Panc1 (cell line): Measurements from ENCODE around the gene NECAB2. TPM values are rescaled to one million over a fixed set of nuclear protein-coding genes. Genes with fewer than 3 reads are reported as not detected.

ENCODE experiments used
- ATAC-seq: fragments of 200-7000 bp; cut with Tn5 transposase; 2 replicates; pipeline ENCODE4 v1.9.1; 2020; ENCODE audit warnings: mild to moderate bottlenecking, moderate library complexity
- BruUV-seq: library from RNA; stranded (reverse); fragments of 400-500 nt; replicated peaks from 2 replicates; lab custom pipeline; 2021; lab: Mats Ljungman, UMichigan
- CTCF ChIA-PET: fragments of 300-600 bp; sonication (Branson Sonifier 250); formaldehyde crosslinking; loops from one replicate; lab custom pipeline; 2022; ENCODE audit warnings: antibody characterized with exemption; lab: Charles Lee
- POLR2A ChIA-PET: fragments of 300-600 bp; sonication (Branson Sonifier 250); formaldehyde crosslinking; loops from one replicate; lab custom pipeline; 2022; ENCODE audit warnings: antibody characterized with exemption; lab: Charles Lee
- DNase-seq: peaks from one replicate; pipeline ENCODE4 v3.0.0-alpha.2; 2010; ENCODE audit warnings: low read depth, low spot score
- H3K27ac ChIP-seq: 2 replicates; pipeline ENCODE4 v1.5.1; 2011; ENCODE audit warnings: mild to moderate bottlenecking, low read length, inconsistent platforms
- H3K27me3 ChIP-seq: fragments of 200-500 bp; sonication (Bioruptor generic); 2 replicates; pipeline ENCODE4 v1.6.0; 2014; ENCODE audit warnings: low read length, inconsistent platforms; ENCODE audit not compliant: control insufficient read depth, insufficient read depth
- H3K36me3 ChIP-seq: fragments of 200-500 bp; sonication (Bioruptor generic); 2 replicates; pipeline ENCODE4 v1.5.1; 2014; ENCODE audit warnings: inconsistent platforms, mild to moderate bottlenecking, low read length, moderate library complexity; ENCODE audit not compliant: control insufficient read depth, insufficient read depth
- H3K4me1 ChIP-seq: 2 replicates; pipeline ENCODE4 v1.5.1; 2011; ENCODE audit warnings: inconsistent platforms, mild to moderate bottlenecking, low read length, moderate library complexity; ENCODE audit not compliant: control insufficient read depth, insufficient read depth
- H3K4me3 ChIP-seq, 2 experiments: 2 replicates each; pipeline ENCODE4 v1.5.1; 2011 to 2012; ENCODE audit warnings: low read depth in 2 of 2, low read length in 2 of 2, mild to moderate bottlenecking in 2 of 2, inconsistent platforms in 1 of 2, moderate library complexity in 1 of 2
- H3K9me3 ChIP-seq: fragments of 200-500 bp; sonication (Bioruptor generic); 2 replicates; pipeline ENCODE4 v1.5.1; 2014; ENCODE audit warnings: low read depth, mild to moderate bottlenecking, inconsistent platforms, low read length, moderate library complexity; ENCODE audit not compliant: control insufficient read depth, insufficient read depth
- POLR2AphosphoS5 ChIP-seq: IDR thresholded peaks from 2 replicates; pipeline ENCODE4 v1.6.1; 2012; ENCODE audit warnings: mild to moderate bottlenecking, low read depth, low read length, moderate library complexity
- SIN3A ChIP-seq: IDR thresholded peaks from 2 replicates; pipeline ENCODE4 v1.6.1; 2012; ENCODE audit warnings: low read depth, mild to moderate bottlenecking, low read length, moderate library complexity, borderline replicate concordance; ENCODE audit not compliant: insufficient read depth
- TCF7L2 ChIP-seq: IDR thresholded peaks from 2 replicates; pipeline ENCODE4 v1.6.1; 2011; ENCODE audit warnings: mild to moderate bottlenecking, low read depth, low read length, inconsistent platforms
- in situ Hi-C: cut with HindIII; loops from 2 replicates; pipeline ENCODE4 v1.10.0; 2016; ENCODE audit warnings: low sequenced_read_pairs, low pct_unique_long_range_greater_than_20kb
- intact Hi-C: fragments of 100-400 bp; cut with micrococcal nuclease; formaldehyde crosslinking; loops from one replicate; pipeline ENCODE4 v1.10.0; 2022; ENCODE audit not compliant: unreplicated experiment
- total RNA-seq: library from RNA; stranded (reverse); gene quantifications from one replicate; pipeline ENCODE4 v1.2.1, GENCODE V29; 2021; ENCODE audit not compliant: unreplicated experiment
- TF ChIP-seq, protein P1 (sequence below): fragments of 450-650 bp; IDR thresholded peaks from 2 replicates; pipeline ENCODE4 v1.5.1; 2017; ENCODE audit warnings: mild to moderate bottlenecking
- TF ChIP-seq, protein P2 (sequence below), 2 experiments: IDR thresholded peaks; 2 replicates each; pipeline ENCODE4 v1.6.1; 2011 to 2012; ENCODE audit warnings: low read depth in 2 of 2, control low read depth in 1 of 2, low read length in 1 of 2, mild to moderate bottlenecking in 1 of 2, moderate library complexity in 1 of 2; ENCODE audit not compliant: insufficient read depth in 1 of 2

The NECAB2 gene
- total RNA-seq, 1 experiment from 2014 or later, result 0.33 TPM

DNA sequence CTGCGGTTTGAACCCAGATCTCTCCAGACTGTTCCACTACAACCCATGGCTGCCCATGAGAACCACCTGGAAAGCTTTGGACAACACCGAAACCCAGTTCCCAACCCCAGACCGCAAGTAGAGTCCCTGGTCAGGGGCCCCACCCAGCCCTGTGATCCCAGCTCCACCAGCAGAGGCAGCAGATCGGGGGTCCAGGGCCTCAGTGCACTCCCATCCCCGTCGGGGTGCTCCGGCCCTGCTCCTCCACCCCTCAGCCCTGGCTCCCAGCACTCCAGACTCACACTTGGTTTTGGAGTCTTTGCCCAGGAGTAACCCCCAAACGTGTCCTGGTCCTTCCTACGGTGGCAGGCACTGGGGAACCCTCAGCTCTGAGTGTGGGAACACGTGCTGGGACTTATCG, 35.7 kb upstream of the NECAB2 start:
- Histone ChIP-seq H3K36me3 (no peaks in the 10 kb centered on the region), H3K4me3 (no peak overlapping the region), H3K27me3 (no peaks in the 10 kb centered on the region), H3K9me3 (no peaks in the 10 kb centered on the region), H3K4me1 (no peaks in the 10 kb centered on the region), H3K27ac (no peak overlapping the region)
- TF ChIP-seq, protein P1, sequence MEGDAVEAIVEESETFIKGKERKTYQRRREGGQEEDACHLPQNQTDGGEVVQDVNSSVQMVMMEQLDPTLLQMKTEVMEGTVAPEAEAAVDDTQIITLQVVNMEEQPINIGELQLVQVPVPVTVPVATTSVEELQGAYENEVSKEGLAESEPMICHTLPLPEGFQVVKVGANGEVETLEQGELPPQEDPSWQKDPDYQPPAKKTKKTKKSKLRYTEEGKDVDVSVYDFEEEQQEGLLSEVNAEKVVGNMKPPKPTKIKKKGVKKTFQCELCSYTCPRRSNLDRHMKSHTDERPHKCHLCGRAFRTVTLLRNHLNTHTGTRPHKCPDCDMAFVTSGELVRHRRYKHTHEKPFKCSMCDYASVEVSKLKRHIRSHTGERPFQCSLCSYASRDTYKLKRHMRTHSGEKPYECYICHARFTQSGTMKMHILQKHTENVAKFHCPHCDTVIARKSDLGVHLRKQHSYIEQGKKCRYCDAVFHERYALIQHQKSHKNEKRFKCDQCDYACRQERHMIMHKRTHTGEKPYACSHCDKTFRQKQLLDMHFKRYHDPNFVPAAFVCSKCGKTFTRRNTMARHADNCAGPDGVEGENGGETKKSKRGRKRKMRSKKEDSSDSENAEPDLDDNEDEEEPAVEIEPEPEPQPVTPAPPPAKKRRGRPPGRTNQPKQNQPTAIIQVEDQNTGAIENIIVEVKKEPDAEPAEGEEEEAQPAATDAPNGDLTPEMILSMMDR, result no peak
- no peak for TF ChIP-seq TCF7L2
- TF ChIP-seq, protein P2, sequence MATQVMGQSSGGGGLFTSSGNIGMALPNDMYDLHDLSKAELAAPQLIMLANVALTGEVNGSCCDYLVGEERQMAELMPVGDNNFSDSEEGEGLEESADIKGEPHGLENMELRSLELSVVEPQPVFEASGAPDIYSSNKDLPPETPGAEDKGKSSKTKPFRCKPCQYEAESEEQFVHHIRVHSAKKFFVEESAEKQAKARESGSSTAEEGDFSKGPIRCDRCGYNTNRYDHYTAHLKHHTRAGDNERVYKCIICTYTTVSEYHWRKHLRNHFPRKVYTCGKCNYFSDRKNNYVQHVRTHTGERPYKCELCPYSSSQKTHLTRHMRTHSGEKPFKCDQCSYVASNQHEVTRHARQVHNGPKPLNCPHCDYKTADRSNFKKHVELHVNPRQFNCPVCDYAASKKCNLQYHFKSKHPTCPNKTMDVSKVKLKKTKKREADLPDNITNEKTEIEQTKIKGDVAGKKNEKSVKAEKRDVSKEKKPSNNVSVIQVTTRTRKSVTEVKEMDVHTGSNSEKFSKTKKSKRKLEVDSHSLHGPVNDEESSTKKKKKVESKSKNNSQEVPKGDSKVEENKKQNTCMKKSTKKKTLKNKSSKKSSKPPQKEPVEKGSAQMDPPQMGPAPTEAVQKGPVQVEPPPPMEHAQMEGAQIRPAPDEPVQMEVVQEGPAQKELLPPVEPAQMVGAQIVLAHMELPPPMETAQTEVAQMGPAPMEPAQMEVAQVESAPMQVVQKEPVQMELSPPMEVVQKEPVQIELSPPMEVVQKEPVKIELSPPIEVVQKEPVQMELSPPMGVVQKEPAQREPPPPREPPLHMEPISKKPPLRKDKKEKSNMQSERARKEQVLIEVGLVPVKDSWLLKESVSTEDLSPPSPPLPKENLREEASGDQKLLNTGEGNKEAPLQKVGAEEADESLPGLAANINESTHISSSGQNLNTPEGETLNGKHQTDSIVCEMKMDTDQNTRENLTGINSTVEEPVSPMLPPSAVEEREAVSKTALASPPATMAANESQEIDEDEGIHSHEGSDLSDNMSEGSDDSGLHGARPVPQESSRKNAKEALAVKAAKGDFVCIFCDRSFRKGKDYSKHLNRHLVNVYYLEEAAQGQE (IDR thresholded peaks at IDR 0.05; ENCODE audit: insufficient read depth in 1 of 2, low read depth in 2 of 2, low read length in 1 of 2), result no peak
- TF ChIP-seq POLR2AphosphoS5, result no peak
- TF ChIP-seq SIN3A, result no peak
- ChIA-PET POLR2A (no interaction called here), CTCF (no interaction called here)
- in situ Hi-C loops (no loop called here), intact Hi-C loops (no loop called here)
- BruUV-seq, result no TSS peak
- DNase-seq (no peak), ATAC-seq (no peak)

GRCh38 chr16:83932955-83933673, 34.9 kb upstream of the NECAB2 start:
- no peak for TF ChIP-seq SIN3A
- TF ChIP-seq, protein P2 (IDR thresholded peaks at IDR 0.05; ENCODE audit: insufficient read depth in 1 of 2, low read depth in 2 of 2, low read length in 1 of 2), result no peak
- TF ChIP-seq POLR2AphosphoS5, result no peak
- TF ChIP-seq, protein P1, result no peak
- TF ChIP-seq TCF7L2, result no peak
- Histone ChIP-seq H3K27me3 (no peaks in the 10 kb centered on the region), H3K9me3 (no peaks in the 10 kb centered on the region), H3K4me1 (no peaks in the 10 kb centered on the region), H3K4me3 (no peak overlapping the region), H3K27ac (no peak overlapping the region), H3K36me3 (no peaks in the 10 kb centered on the region)
- no TSS peak for BruUV-seq
- intact Hi-C loops, result no loop called here
- POLR2A ChIA-PET, result no interaction called here
- CTCF ChIA-PET, result no interaction called here
- ATAC-seq, result no peak
- no peak for DNase-seq
- in situ Hi-C loops, result no loop called here
